ENCODE results near the gene DHX40.
"Not testable (repeated sequence)": the region's sequence is repeated elsewhere in the genome, so short reads cannot be mapped to it uniquely, and the experiment has no call there.

DHX40 gene

GRCh38 chr17:59633658-59634359, 68.4 kb downstream of the DHX40 start:
- DNase-seq = no peak

- DNase-seq = no peak
Measured at GRCh38 chr17:59634632-59635541, 69.5 kb downstream of the DHX40 start.

GRCh38 chr17:59637611-59638310, 72.4 kb downstream of the DHX40 start:
- DNase-seq = no peak

GRCh38 chr17:59638553-59638952, 73.1 kb downstream of the DHX40 start:
- DNase-seq = no peak

GRCh38 chr17:59641799-59642484, 76.5 kb downstream of the DHX40 start:
- DNase-seq = no peak

- no peak for DNase-seq
Measured at GRCh38 chr17:59642565-59642964, 77.2 kb downstream of the DHX40 start.

GRCh38 chr17:59643159-59644140, 78.0 kb downstream of the DHX40 start:
- DNase-seq = no peak

GRCh38 chr17:59647288-59647687, 81.9 kb downstream of the DHX40 start:
- no peak for DNase-seq

GRCh38 chr17:59649886-59650285, 84.5 kb downstream of the DHX40 start:
- no peak for DNase-seq

- no peak for DNase-seq
Measured at GRCh38 chr17:59650642-59651041, 85.2 kb downstream of the DHX40 start.

- DNase-seq = no peak
Measured at GRCh38 chr17:59651346-59651745, 85.9 kb downstream of the DHX40 start.

- DNase-seq = no peak
Measured at GRCh38 chr17:59652119-59652518, 86.7 kb downstream of the DHX40 start.

GRCh38 chr17:59656624-59657023, 91.2 kb downstream of the DHX40 start:
- not testable (repeated sequence) for DNase-seq
